ENCODE data around the gene ZNF177. TPM values are rescaled to one million over a fixed set of nuclear protein-coding genes. Genes with fewer than 3 reads are reported as not detected.

The ZNF177 gene
- polyA plus RNA-seq, 2 of the 4 experiments (the other 2 are of a cell fraction), result 0.46 to 2.7 TPM

GRCh38 chr19:9329999-9330398 is 32.8 kb upstream of the ZNF177 start:
- POLR2A ChIA-PET, result no interaction called here
- FAIRE-seq, result no peak
- H3K9me3 ChIP-seq, result peaks cover 63% of the 10 kb centered on the region
- no peak overlapping the region for H3K27ac ChIP-seq
- no peak overlapping the region for H3K4me3 ChIP-seq
- TF ChIP-seq MAZ (IDR thresholded peaks at IDR 0.05; ENCODE audit: borderline replicate concordance, low read depth, low read length) (no peak), NR3C1 (IDR thresholded peaks at IDR 0.05) (no peak), ESRRA (IDR thresholded peaks at IDR 0.05; ENCODE audit: borderline replicate concordance, low read length) (no peak), ELK1 (IDR thresholded peaks at IDR 0.05; ENCODE audit: low read depth, low read length) (no peak), BHLHE40 (IDR thresholded peaks at IDR 0.05; ENCODE audit: low read depth, low read length) (no peak), EHF (CRISPR knock-in tag; IDR thresholded peaks at IDR 0.05) (no peak), MYC (IDR thresholded peaks at IDR 0.05; ENCODE audit: borderline replicate concordance, low read length) (no peak), RCOR1 (IDR thresholded peaks at IDR 0.05; ENCODE audit: low read depth, low read length) (no peak), ZC3H11A (IDR thresholded peaks at IDR 0.05) (no peak), MAX (IDR thresholded peaks at IDR 0.05) (no peak), FOSB (CRISPR knock-in tag; IDR thresholded peaks at IDR 0.05) (no peak), EP300 (IDR thresholded peaks at IDR 0.05) (no peak)
- TF ChIP-seq, protein P1, sequence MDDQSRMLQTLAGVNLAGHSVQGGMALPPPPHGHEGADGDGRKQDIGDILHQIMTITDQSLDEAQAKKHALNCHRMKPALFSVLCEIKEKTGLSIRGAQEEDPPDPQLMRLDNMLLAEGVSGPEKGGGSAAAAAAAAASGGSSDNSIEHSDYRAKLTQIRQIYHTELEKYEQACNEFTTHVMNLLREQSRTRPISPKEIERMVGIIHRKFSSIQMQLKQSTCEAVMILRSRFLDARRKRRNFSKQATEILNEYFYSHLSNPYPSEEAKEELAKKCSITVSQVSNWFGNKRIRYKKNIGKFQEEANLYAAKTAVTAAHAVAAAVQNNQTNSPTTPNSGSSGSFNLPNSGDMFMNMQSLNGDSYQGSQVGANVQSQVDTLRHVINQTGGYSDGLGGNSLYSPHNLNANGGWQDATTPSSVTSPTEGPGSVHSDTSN (IDR thresholded peaks at IDR 0.05), result no peak
- TF ChIP-seq, protein P2, sequence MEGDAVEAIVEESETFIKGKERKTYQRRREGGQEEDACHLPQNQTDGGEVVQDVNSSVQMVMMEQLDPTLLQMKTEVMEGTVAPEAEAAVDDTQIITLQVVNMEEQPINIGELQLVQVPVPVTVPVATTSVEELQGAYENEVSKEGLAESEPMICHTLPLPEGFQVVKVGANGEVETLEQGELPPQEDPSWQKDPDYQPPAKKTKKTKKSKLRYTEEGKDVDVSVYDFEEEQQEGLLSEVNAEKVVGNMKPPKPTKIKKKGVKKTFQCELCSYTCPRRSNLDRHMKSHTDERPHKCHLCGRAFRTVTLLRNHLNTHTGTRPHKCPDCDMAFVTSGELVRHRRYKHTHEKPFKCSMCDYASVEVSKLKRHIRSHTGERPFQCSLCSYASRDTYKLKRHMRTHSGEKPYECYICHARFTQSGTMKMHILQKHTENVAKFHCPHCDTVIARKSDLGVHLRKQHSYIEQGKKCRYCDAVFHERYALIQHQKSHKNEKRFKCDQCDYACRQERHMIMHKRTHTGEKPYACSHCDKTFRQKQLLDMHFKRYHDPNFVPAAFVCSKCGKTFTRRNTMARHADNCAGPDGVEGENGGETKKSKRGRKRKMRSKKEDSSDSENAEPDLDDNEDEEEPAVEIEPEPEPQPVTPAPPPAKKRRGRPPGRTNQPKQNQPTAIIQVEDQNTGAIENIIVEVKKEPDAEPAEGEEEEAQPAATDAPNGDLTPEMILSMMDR (IDR thresholded peaks at IDR 0.05), result no peak
- CTCF ChIA-PET, result no interaction called here
- no peak overlapping the region for H3K4me2 ChIP-seq
- no peak for DNase-seq (ENCODE audit: low read depth in 1 of 2, low spot score in 1 of 2)
- no peak for ATAC-seq
- no peaks in the 10 kb centered on the region for H3K4me1 ChIP-seq

DNA sequence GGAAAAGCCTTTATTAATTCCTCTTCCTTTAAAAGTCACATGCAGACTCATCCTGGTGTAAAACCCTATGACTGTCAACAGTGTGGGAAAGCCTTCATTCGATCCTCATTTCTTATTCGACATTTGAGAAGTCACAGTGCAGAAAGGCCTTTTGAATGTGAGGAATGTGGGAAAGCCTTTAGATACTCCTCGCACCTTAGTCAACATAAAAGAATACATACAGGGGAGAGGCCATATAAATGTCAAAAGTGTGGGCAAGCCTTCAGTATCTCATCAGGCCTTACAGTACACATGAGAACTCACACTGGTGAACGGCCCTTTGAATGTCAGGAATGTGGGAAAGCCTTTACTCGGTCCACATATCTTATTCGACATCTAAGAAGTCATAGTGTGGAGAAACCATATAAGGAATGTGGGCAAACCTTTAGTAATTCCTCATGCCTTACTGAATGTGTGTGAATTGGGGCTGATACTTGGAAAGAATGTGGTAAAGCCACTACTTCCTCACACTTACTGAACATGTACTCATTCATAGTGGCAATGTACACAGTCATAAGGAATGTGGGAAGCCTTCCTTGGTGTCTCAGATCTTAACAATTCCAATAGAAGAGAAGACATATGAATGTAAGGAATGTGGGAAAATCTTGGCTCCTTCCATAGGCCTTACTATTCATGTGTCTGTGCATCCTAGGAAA is 20.1 kb upstream of the ZNF177 start:
- DNase-seq (ENCODE audit: low read depth in 1 of 2, low spot score in 1 of 2) (peak in 1 of 2 experiments; percentile 13), FAIRE-seq (no peak), ATAC-seq (no peak)
- ChIA-PET CTCF (no interaction called here), POLR2A (no interaction called here)
- WGBS (ENCODE audit: missing lambda C conversion rate), result 84% methylated on average over 6 of the region's 6 CpGs
- no peak for TF ChIP-seq KDM5A (IDR thresholded peaks at IDR 0.05)
- TF ChIP-seq TFCP2L1 (CRISPR knock-in tag; IDR thresholded peaks at IDR 0.05), result no peak
- TF ChIP-seq GATA3 (IDR thresholded peaks at IDR 0.05; ENCODE audit: borderline replicate concordance), result 0 out of 2 replicates have a peak, but pooled peaks have one; percentile 12
- TF ChIP-seq RCOR1 (IDR thresholded peaks at IDR 0.05; ENCODE audit: low read depth, low read length), result no peak
- TF ChIP-seq REST (IDR thresholded peaks at IDR 0.05), result no peak
- no peak overlapping the region for H3K4me2 ChIP-seq
- H3K27ac ChIP-seq, result no peak overlapping the region
- no peaks in the 10 kb centered on the region for H3K4me1 ChIP-seq
- no peak overlapping the region for H3K4me3 ChIP-seq
- peaks cover 85% of the 10 kb centered on the region for H3K9me3 ChIP-seq
